DMS 273 treated with DMSO at 0.1 percent for 48 hours (cell line): ENCODE results near the gene PRND.
"Not testable (repeated sequence)": the region's sequence is repeated elsewhere in the genome, so short reads cannot be mapped to it uniquely, and the experiment has no call there.

Experiments
- DNase-seq: peaks from one replicate; lab custom pipeline; 2025; lab: John Stamatoyannopoulos, UW

The PRND gene

DNA sequence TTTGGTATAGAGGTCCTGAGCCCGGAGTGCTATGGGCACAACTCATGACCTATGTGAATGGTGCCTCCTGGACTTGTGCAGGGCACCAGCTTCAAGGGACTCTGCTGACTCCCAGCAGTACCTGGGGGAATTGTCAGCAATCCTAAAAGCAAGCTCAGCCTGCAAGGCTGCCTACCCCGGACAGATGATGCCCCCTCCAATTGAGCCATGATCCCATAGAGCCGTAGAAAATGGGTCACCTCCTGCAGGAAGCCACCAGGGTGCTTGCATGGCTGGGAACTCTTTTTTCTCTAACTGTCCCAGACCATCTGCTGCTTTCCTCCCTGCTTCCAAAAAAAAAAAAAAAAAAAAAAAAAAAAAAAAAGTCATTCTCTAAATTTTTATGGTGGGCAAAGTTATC is 12.9 kb upstream of the PRND start:
- no peak for DNase-seq

DNA sequence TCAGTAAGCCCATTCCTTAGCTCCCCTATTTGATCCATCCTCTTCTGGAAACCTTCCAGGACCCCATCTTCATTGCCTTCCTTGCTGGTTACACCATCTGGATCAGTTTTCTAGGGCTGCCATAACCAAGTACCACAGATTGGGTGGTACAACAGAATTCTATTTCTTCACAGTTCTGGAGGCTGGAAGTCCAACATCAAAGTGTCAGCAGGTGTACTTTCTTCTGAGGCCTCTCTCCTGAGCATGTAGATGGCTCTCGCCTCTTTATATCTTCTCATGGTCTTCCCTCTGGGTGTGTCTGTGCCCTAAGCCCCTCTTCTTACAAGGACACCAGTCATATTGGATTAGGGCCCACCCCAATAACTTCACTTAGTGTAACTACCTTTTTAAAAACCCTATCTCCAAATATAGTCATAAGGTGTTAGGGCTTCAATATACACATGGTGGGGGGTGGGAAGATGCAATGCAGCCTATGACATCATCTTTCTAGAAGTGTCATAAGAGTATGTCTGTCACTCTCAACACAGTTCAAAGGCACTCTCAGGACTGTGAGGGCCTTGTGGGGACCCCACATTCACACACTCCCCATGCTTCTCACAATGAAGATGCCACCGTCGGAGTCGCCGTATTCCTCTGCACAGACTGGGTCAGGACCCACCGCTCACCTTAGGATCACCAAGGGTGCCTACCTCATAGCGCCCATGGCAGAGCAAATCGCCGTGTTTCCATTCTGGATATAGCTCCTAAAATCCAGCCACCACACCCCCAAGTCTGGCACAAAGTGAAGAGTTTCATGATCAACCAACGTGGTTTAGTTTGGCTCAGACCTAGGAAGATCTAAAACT is 12.2 kb upstream of the PRND start:
- DNase-seq, result no peak

DNA sequence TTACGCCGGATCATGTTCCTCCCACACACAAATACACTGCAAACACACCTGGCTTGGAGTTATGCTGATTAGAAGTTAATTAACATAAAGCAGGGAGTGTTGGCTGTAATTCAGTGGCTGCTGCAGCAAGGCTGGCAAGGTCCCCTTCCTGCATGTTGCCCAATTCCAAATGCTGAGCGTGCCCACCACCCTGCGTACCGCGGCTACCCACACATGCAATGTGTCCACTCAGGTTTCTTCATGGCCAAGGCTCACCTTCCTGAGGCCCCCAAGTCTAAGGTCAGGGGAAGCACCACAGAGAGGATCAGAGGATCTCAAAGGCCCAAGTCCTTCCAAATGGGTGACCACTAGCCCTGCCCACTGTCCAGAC is 11.6 kb upstream of the PRND start:
- DNase-seq, result no peak

DNA sequence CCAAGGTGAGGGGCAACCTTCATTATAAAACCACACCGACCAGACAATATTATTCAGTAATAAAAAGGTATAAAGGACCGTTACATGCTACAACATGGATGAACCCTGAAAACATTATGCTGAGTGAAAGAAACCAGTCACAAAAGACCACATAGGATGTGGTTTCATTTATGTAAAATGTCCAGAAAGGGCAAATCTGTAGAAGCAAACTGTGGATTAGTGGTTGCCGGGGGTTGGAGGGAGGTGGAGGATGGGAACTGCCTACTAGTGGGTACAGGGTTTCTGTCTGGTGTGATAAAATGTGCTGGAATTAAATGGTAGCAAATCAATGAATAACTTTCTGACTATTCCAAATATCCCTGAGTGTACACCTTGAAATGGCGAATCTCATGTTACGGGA is 10.2 kb upstream of the PRND start:
- DNase-seq, result no peak

DNA sequence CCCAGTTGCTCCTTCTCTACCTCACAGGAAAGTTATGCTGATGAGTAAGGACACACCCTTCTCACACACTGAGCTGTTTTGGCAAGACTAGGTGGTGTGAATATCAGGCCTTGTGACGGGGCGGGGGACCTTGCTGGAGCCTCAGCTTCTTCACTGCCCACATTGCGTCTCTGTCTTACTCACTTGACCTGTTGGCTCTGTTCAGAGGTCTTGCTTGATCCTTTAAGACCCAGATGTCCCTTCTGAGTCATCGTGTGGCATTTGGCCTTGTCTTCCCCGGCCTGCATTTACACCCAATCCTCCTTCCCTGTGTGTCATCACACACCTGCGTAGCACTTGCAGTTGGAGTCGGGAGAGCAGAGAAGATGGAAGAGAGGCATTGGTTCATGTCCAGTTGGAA is 8.3 kb upstream of the PRND start:
- no peak for DNase-seq

DNA sequence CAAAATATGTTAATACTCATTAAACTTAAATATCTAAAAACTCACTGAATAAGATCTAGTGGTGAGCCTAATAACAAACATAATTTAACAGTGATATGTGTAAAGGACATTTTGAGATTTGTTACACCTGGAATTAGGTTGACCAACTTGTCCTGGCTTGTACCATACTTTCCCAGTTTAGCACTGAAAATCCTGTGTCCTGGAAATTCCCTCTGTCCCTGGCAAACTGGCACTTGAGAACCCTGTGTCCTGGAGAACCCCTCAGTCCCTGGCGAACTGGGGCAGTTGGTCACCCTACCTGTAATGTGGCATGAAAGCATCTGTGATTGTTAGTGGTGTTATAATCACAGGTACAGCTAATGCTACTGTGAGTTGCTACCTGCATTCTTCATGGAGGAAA is 6.9 kb upstream of the PRND start:
- DNase-seq, result no peak

DNA sequence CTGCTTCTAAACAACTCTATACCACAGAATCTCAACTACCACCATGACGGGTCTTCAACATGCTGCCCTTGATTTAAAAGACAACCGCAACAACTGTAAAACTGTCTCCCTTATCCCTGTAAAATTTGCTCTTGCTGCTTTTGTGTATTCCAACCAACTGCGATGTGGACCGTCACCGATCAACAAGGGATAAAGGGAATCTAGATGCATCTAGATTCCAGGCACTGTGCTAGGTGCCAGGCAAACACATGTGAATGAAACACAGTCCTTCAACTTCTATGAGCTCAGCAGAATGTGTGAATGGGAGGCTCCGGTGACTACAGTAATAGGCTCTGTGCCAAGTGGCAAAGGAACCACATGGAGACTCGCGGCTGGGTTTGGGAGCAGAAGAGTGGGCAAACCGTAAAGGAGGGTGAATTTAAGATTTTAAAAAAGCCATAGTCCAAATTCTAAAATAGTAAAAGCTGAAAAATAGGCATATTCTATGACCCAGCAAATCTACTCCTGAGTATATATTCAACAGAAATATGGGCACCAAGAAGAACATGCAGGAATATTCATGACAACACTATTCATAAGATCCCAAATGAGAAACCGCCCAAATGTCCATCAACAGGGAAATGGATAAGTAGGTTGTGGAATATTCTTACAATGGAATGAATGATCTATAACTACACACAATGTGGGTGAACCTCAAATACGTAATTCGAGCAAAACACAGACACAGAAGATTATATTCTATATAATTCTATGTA is 3.7 kb upstream of the PRND start:
- DNase-seq, result no peak

DNA sequence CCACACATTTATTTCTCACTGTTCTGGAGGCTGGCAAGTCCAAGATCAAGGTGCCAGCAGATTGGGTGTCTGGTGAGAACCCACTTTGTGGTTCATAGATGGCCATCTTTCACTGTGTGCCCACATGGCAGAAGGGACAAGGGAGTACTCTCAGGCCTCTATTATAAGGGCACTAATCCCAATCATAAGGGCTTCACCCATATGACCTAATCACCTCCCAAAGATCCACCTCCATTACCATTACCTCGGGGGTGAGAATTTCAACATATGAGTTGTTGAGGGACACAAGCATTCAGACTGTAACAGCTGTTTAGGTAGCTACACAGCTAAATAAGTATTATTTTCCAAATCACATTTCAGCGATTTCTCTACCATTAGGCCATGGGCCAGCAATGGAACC is 2.5 kb upstream of the PRND start:
- DNase-seq, result no peak

DNA sequence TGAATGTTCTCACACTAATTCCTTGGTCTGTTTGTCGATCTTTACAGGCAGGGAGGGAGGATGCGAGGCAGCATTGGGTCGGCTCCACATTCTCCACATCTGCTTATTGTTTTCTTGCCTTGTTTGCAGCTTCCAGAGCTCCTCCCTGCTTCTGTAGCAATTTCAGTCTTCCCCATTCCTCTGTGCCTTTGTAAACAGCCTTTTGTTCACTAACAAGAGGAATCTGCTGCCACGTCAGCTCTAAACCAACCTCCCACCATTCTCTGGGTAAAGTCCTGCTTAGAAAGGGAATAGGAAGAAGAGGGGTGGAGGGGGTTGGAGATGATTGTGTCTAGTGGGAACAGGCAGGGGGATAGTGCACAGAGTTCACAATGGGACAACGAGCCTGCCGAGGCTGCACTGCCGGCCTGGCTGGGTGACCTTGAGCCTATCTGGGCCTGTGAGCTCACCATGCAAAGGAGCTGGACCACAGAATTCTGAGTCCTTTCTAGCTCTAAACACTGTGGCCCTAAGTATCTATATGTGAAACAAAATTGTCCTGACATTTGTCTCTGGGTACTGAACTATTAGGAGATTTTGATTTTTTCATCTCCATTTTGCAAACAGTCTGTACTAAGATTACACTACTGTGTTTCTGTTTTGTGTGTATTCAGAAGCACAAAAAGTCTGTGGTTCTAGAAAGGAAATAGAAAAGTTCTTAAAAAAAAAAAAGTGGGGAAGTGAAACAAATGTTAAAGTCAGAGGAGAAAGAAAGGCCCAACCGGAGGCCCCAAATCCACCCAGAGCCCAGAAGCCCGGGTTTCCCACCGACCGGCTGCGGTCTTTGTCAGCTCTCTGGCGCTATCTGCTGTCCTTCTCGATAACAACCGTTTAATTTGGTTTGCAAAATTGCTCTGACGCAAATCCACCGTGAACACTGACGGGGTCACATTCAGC is 1.4 kb upstream of the PRND start:
- peak; percentile 10 for DNase-seq

DNA sequence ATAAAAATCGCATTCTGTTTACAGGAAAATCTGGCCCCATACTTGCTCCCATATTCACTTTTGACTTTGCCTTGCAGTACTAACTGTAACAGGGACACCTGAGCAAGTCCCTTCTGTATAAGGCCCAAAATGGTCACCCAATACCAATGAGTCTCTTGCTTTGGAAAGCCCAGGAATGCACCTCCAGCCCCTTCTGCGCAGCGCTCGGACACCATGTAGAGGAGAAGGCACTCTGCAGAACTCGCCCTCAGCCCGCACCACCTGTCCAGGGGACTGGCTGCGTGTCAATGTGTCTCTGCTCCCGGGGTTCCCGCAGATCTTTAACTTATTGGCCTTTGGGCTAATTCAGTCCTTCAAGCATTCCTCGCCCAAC is 746 bp upstream of the PRND start:
- DNase-seq, result no peak

DNA sequence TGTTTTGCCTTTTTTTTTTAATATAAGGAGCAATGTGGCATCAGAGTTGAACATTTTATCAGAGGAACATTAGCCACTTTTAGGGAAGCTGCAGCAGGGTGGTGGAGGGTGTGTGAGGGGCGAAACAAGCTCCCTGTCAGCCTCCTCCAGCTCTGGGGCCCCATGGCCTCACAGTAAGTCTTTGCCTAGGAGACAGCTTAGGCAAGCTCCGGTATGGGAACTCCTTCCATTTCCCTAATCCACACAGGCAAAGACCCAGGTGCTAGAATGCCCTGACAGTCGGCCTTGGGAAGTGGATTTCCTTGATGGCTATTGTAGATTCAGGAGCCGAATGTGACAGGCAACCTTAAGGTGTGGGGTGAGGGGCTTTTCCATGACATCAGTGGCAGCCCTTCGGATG is 862 bp downstream of the PRND start:
- no peak for DNase-seq

DNA sequence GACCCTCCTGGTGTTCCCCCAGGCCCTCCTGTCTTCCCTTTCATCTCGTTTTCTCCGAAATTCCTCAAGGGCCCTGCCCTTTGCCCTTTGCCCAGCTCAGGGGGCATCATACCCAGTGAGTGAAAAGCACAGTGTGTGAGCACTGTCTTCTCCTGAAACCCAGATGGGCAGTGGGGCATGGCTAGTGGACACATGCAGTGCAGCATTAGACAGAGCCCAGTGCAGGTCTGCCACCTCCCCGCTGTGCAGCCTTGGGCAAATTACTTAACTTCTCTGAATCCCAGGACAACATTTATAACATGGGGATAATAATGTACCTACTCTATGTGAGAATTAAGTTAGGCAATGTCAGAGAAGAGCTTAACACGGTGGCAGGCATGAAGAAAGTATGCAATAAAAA is 1.3 kb downstream of the PRND start:
- no peak for DNase-seq

DNA sequence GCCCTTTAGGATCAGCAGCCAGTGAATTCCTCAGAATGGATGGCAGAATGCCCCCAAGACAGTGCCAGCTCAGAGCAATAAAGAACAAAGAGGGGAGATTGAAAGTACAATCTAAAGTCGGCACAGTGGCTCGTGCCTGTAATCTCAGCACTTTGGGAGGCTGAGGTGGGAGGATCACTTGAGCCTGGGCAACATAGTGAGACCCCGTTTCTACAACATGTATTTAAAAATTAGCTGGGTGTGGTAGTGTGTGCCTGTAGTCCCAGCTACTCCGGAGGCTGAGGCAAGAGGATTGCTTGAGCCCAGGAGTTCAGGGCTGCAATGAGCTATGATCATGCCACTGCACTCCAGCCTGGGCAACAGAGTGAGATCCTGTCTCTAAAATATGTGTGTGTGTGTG is 1.8 kb downstream of the PRND start:
- not testable (repeated sequence) for DNase-seq

DNA sequence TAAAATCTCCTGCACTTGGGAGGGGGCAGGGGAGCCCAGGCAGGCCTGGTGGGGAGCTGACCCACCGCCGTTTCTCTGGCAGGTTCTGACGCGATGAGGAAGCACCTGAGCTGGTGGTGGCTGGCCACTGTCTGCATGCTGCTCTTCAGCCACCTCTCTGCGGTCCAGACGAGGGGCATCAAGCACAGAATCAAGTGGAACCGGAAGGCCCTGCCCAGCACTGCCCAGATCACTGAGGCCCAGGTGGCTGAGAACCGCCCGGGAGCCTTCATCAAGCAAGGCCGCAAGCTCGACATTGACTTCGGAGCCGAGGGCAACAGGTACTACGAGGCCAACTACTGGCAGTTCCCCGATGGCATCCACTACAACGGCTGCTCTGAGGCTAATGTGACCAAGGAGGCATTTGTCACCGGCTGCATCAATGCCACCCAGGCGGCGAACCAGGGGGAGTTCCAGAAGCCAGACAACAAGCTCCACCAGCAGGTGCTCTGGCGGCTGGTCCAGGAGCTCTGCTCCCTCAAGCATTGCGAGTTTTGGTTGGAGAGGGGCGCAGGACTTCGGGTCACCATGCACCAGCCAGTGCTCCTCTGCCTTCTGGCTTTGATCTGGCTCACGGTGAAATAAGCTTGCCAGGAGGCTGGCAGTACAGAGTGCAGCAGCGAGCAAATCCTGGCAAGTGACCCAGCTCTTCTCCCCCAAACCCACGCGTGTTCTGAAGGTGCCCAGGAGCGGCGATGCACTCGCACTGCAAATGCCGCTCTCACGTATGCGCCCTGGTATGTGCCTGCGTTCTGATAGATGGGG is 3.0 kb downstream of the PRND start:
- DNase-seq, result no peak

DNA sequence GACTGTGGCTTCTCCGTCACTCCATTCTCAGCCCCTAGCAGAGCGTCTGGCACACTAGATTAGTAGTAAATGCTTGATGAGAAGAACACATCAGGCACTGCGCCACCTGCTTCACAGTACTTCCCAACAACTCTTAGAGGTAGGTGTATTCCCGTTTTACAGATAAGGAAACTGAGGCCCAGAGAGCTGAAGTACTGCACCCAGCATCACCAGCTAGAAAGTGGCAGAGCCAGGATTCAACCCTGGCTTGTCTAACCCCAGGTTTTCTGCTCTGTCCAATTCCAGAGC is 3.5 kb downstream of the PRND start:
- no peak for DNase-seq

DNA sequence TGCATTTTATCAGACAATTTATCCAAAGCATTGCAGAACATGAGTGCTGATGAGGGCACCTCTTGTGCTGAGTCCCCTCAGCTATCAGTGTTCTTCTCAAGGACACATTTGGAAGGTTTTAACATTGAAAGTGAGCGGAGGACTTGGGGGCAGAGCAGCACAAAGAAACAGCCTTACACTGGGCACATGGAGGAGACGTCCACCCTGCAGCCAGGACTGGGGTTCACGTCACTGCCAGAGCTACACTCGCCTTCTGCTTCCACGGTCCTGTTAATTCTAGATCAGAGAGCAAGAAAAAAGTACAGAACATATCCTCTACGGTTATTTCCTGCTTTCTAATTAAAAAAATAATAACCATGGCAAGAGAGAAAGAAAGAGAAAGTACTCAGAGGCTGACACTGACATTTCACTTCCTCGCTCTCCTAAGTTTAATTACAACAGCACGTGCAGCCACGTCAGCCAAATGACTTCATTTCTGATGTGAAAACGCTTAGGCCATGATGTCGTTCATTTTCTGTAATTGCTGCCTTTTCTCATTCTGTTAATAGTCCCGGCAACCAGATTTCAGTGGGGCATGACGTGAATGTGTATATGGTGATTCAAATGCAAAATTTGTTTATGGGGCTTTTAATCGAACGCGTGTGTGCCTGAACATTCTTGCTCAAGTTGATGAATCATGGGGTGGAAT is 5.1 kb downstream of the PRND start:
- DNase-seq, result no peak

DNA sequence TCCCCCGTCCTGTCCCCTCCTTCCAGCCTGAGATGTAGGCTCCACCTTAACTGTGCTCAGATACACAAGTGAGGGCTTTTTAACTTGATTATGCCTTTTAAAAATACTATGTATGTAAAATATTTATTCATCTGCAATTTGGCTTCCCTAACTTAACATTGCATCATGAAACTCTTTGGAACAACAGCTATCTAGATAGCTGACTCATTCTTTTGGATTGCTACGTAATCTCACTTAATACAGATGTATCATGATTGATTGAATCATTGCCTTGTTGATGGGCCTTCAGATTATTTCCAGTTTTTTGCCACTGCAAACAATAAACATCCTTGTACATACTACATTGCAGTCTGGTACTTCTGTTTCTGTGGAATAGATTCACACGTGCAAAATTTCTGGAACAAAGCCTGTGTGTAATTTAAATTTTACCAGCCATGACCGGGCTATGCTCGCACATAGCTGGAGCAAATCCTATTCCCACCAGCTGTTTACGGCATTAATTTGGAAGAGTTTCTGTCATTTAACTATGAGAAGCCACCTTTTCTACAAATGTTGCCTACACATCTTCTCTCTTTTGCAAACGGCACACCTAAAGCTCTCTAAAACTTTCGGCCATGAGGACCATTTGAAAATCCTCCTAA is 6.5 kb downstream of the PRND start:
- no peak for DNase-seq

DNA sequence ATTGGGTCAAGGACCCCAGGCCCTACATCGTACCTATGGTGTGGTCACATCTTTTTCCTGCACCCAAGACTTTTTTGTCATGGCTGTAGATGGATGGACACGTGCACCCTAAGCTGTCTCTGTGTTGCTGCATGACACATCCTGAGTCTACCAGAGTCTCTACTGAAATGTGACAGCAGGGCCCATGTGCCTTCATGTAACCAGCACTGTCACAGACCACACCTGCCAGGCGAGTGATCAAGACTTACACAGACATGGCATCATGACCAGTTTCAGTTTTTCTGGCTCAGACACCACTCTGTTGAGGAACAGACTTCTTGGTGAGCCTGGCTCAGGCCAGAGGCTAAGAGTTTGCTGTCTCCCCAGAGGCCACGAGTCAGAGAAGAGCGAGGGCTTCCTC is 7.6 kb downstream of the PRND start:
- DNase-seq, result no peak

DNA sequence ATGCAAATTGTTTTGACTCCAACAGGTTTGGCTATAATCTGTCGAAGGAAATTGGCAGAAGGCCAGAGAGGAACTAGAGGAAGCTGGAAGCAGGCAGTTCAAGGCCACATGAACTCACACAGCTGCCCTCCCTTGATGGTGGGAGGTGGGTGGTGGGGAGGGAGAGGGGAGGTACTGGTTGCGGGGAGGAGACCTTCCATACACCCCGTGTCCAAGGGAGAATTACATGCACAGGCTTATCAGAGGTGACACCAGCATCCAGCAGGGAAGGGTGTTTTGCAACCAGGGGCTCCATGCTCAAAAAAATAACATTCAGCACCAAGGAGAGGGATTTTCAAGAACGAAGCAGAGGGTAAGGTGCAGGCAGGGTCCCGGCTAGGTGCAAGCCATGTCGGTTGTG is 9.1 kb downstream of the PRND start:
- DNase-seq, result no peak

DNA sequence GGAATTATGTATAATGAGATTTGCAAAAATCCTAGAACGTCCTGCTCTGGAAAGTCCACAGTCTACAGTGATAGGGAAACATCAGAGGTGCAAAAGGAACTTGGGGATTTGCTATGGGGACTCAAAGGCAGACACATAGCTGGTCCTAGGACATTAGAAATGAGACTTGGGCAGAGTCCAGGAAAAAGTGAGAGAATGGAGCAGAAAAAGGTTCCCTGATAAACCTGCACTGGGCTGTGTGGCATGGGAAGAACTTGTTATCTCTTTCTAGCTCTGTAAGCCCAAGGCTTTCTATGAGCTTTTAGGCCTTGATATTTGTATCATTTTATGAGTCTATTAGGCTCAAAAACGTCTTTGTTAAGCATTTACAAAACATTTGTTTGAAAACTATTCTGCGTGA is 15.2 kb downstream of the PRND start:
- no peak for DNase-seq
